Smooth muscle cell of trachea (primary cell): ENCODE data around the gene RAB29. TPM values are rescaled to one million over a fixed set of nuclear protein-coding genes. Genes with fewer than 3 reads are reported as not detected.

Source experiments
- total RNA-seq: library from RNA; depleted of rRNA; stranded (reverse); fragments of >200 nt; gene quantifications from 2 replicates; pipeline ENCODE4 v1.2.1, GENCODE V29; 2014

Gene RAB29, protein sequence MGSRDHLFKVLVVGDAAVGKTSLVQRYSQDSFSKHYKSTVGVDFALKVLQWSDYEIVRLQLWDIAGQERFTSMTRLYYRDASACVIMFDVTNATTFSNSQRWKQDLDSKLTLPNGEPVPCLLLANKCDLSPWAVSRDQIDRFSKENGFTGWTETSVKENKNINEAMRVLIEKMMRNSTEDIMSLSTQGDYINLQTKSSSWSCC
- total RNA-seq = 19.5 and 32.9 TPM in 2 replicates

DNA sequence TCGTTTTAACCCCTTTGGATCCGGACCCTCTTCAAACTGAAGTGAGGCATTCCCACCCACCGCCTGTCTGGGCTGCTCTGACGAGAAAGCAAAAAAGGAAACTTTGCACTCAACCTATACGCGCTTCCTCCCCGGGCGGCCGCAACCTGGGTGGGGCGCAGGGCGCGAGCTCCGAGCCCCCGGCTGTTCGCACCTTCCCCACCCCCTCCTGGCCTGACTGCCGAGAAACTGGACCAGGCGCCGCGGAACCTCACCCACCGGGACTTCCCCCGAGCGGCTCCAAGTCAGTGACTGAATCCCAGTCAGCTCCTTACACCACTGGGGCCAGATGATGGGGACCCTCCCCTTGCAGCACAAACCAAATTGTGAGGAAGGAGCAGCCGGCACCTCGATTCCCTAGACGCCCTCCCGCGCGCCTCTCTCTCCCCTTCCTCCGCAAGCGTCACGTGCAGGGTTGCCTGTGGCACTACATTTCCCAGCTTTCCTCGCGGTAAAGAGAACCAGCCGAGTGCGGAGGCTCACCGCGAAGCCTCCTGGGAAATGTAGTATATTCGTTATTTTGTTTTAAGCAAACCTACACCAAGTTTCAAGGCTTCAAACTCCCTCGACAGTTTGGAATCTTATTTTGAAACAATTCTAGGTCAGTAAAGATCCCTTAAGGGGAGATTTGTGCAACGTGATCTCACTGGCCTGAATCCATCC, at the start of gene RAB29:
Gene RAB29, minus strand, starts transcription at position 468 of the 702 bp plus-strand sequence. CDS start 526 bp downstream, outside the sequence.

DNA sequence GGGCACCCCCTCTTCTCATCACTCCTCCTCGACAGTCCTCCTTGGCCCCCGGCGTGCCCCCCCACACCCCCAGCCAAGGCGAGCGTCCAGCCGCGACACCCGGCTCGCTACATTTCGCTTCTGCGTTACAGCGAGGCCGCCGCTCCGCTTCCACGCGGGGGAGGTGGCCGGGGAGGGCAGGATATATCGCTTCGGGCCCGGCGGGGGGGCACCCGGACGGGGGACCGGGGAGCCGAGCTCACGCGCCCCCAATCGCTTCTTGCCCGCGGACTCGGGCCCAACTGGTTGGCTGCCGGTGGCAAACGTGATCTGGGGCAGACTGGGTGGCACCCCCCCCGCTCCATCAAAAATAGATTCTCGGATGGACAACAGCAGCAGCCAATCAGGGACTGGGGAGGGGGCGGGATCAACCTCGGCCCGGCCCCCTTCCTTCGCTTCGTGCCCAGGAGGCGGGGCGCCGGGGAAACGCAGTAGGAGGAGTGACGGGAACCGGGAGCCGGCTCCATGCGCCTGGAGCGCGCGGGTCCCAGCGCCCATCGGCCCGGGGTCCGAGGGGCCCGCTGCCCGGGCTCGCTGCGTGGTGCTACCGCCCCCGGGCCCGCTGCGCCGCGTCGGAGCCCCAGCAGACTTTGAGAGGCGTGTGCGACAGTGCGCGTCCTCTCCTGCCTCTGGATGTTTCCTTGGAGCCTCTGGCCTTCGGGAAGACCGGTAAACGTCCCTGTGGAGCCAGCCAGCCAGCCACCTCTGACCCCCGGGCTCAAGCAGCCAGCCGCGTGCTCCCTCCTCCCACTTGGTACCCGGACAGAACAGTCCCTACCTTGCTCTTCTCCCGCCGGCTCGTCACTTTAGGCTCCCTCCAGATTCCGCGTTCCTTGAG, 37.8 kb upstream of the RAB29 start, which contains the start of gene SLC41A1:
Gene SLC41A1, minus strand, starts transcription at position 321 of the 877 bp plus-strand sequence. CDS start 2,757 bp downstream, outside the sequence.

DNA sequence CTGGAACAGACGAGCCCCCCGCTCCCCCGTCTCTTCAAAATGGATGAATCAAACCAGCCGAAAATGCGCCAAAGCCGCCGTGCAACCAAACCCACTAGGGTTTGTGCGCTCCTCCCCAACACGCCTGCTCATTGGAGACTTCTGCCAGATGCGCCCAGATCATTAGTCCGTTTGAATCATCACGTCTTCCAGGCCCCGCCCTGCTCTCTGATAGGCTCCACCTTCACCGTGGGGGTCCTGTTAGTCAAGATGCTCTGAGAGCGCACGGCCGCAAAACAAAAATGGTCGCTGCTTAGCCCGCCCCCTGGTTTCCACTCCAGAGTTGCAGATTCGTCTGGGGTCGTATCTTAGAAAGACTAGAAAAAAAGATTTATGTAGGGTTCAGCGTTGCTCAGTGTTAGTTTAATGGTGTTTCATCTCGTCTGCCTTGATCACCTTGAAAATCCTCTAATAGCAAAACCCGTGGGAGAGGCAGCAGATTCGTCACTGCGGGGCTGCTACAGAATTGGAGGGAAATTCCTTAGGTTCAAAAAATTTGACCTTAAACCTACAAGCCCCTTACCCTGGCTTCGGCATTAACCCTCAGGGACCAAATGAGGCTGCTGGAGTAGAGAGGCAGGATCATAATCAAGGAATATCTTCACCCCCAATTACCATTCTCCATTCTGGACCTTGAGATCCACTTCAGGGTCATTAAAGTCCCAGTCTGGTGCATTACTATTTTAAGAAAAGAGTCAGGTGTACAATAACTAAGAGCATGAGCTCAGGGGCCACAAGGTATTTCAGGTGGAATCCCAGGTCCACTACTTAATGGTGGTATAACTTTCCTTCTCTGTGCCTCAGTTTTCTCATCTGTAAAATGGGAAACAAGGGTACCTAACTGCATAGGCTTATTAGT, 24.9 kb downstream of the RAB29 start, which contains the start of gene NUCKS1:
Gene NUCKS1, minus strand, starts transcription at position 45 of the 898 bp plus-strand sequence. CDS start 209 bp downstream, outside the sequence.

Other genes with a start within 250 kb of the RAB29 start
- 9.3 and 14.0 TPM in 2 replicates for gene ELK4, start 143.5 kb downstream of the RAB29 start, total RNA-seq
- 0.44 and 1.5 TPM in 2 replicates for gene SLC45A3, start 95.0 kb downstream of the RAB29 start, total RNA-seq
- 67.0 and 140 TPM in 2 replicates for gene NUCKS1, start 25.3 kb downstream of the RAB29 start, total RNA-seq
- gene SLC41A1, start 37.7 kb upstream of the RAB29 start, total RNA-seq = 15.4 and 24.0 TPM in 2 replicates
- under 0.01 TPM in 1 of 2 replicates, not detected in the other for gene PM20D1, start 74.7 kb upstream of the RAB29 start, total RNA-seq
- gene SLC26A9, start 168.0 kb upstream of the RAB29 start, total RNA-seq = not detected in 2 replicates
- gene RAB7B, start 227.9 kb upstream of the RAB29 start, total RNA-seq = 12.4 and 16.7 TPM in 2 replicates
- not detected in 2 replicates for gene CTSE, start 248.4 kb upstream of the RAB29 start, total RNA-seq